Activated CD4-positive, CD25-positive, alpha-beta regulatory T cell (primary cell): ENCODE results near the gene STUB1.

Source experiments
- DNase-seq, 4 experiments: peaks; one replicate each; lab custom pipeline; 2025; lab: John Stamatoyannopoulos, UW

The STUB1 gene

GRCh38 chr16:725463-726187, 45.4 kb downstream of the STUB1 start:
- no peak for DNase-seq

GRCh38 chr16:726188-726437, 45.9 kb downstream of the STUB1 start:
- DNase-seq: no peak

GRCh38 chr16:726438-727290, 46.5 kb downstream of the STUB1 start, which contains the start of the genes CCDC78 and HAGHL:
CCDC78 (minus strand) TSS chr16:726443; CDS start chr16:726367, 76 bp downstream.
HAGHL (plus strand) TSS chr16:727106; CDS start chr16:727510, 404 bp downstream.
- peak in 3 of 4 experiments; percentile 42 to 52 (median 49) for DNase-seq

GRCh38 chr16:727291-727977, 47.2 kb downstream of the STUB1 start:
- no peak for DNase-seq

GRCh38 chr16:728131-728889, 48.1 kb downstream of the STUB1 start:
- DNase-seq: peak in 2 of 4 experiments; percentile 36 to 38

- DNase-seq: no peak
Observed at GRCh38 chr16:728890-729744, 48.9 kb downstream of the STUB1 start.

- DNase-seq: no peak
Observed at GRCh38 chr16:729768-730665, 49.8 kb downstream of the STUB1 start.

- no peak for DNase-seq
Observed at GRCh38 chr16:730666-731509, 50.7 kb downstream of the STUB1 start.

- DNase-seq: no peak
Observed at GRCh38 chr16:732332-732731, 52.1 kb downstream of the STUB1 start.
